GM12801 (cell line): ENCODE data around the gene SPTAN1.

Source experiments
- CTCF ChIP-seq: IDR thresholded peaks from one replicate; pipeline ENCODE4 v1.5.1; 2011; ENCODE audit warnings: control low read depth; ENCODE audit not compliant: insufficient read length; ENCODE audit errors: extremely low read depth

SPTAN1 gene

DNA sequence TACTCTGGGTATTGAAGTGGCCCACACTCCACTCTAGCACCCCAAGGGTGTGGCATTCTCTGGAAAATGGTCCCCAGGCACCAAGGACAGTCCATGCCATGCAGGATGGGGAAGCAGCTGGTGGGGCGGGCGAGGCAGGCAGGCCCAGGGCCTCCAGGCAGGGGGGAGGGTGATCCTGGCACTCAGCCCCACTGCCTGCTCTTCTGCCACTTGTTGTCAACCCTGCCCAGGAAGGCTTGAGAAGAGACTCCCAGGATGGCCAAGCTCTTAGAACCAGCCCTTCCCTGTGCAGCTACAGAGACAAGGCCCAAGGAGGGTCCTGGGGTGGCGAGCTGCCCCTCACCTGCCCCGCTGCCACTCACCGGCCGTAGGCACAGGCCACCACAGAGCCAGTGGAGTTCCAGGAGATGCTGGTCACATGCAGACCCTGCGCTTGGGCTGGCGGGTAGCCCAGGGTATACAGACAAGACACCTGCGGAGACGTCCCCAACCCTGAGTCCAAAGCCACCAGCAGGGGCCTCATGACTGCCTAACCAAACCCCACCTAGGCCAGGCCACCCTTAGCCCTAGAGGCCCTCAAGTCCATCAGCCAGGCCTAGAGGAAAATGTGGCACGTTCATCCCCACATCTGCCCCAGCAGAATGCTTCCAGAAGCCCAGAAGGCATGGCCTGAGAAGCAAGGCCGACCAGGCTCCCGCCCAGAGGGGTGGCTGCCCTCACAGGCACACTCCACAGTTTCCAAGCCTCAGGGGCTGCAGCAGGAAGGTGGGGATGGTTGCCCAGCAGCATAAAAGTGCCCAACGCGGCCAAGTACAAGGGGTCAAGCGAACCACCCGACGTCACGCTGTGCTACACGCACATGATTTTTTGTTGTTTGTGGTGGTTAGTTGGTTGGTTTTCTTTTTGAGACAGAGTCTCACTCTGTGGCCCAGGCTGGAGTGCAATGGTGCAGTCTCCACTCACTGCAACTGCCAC is 84.5 kb downstream of the SPTAN1 start:
- no peak for TF ChIP-seq CTCF

DNA sequence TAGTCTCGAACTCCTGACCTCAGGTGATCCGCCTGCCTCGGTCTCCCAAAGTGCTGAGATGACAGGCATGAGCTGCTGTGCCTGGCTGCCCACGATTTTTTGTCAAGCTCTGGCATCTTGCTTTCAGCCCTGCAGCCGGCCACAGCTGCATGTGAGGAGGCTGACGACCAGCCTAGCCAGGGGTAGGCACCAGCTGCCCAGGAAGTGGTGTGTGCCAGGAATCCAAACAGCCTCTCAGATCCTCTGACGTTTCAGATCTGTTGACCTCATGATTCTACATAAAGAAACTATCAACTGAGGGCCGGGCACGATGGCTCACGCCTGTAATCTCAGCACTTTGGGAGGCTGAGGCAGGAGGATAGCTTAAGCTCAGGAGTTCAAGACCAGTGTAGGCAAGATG is 85.3 kb downstream of the SPTAN1 start:
- TF ChIP-seq CTCF: no peak

GRCh38 chr9:128638580-128638979 is 86.2 kb downstream of the SPTAN1 start:
- no peak for TF ChIP-seq CTCF

- no peak for TF ChIP-seq CTCF
Measured at GRCh38 chr9:128640603-128641002, 88.2 kb downstream of the SPTAN1 start.

GRCh38 chr9:128642675-128643245 is 90.4 kb downstream of the SPTAN1 start:
- TF ChIP-seq CTCF: no peak

DNA sequence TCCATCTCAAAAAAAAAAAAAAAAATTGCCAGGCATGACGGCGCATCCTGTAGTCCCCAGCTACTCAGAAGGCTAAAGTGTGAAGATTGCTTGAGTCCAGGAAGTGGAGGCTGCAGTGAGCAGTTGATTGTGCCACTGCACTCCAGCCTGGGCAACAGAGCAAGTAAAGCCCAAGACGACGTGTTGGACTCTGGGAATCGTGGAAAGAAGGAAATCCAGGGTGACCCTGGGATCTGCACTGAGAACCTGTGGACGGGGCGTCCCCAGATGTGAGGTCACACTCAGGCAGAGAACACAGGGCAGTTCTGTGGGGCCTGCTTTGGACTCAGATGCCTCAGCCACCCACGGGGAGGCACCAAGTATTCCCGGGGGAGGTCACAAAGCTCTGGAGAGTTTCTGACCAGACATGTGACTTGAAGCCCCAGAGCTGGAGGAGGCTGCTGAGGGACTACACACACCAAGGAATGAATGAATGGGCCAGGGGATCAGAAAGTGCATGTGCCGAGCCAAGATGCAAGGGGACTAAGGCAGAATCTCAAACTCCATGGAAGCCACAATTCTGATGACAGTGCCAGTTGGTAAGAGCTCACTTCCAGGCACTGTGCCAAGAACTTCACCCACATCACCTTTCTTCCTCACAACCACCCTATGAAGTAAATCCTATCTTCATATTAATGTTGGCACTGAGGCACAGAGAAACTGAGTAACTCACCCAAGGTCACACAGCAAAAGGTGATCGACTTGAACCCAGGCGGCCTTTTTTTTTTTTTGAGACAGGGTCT is 91.3 kb downstream of the SPTAN1 start:
- no peak for TF ChIP-seq CTCF

- no peak for TF ChIP-seq CTCF
Measured at GRCh38 chr9:128651798-128652197, 99.4 kb downstream of the SPTAN1 start.
